Activated CD8-positive, alpha-beta memory T cell treated with anti-CD3 and anti-CD28 coated beads, Interleukin-2, amount 50 U/mL, for 1 hour (primary cell): ENCODE measurements around the gene CDK17.
"Not testable (repeated sequence)": the region's sequence is repeated elsewhere in the genome, so short reads cannot be mapped to it uniquely, and the experiment has no call there.

Experiments used
- DNase-seq: peaks from one replicate; pipeline ENCODE4 v3.0.0-alpha.2; 2020; ENCODE audit errors: extremely low read depth

The CDK17 gene

GRCh38 chr12:96354844-96355534 is 45.2 kb downstream of the CDK17 start:
- no peak for DNase-seq

GRCh38 chr12:96354326-96354725 is 45.9 kb downstream of the CDK17 start:
- DNase-seq, result no peak

- DNase-seq, result no peak
Observed at GRCh38 chr12:96352161-96352835, 47.9 kb downstream of the CDK17 start.

GRCh38 chr12:96350982-96351381 is 49.3 kb downstream of the CDK17 start:
- DNase-seq, result no peak

GRCh38 chr12:96347130-96347699 is 53.0 kb downstream of the CDK17 start:
- no peak for DNase-seq

GRCh38 chr12:96346716-96347115 is 53.5 kb downstream of the CDK17 start:
- DNase-seq, result not testable (repeated sequence)

- no peak for DNase-seq
Observed at GRCh38 chr12:96344124-96344695, 56.0 kb downstream of the CDK17 start.

GRCh38 chr12:96343347-96343954 is 56.8 kb downstream of the CDK17 start:
- DNase-seq, result no peak

- DNase-seq, result not testable (repeated sequence)
Observed at GRCh38 chr12:96339666-96340065, 60.6 kb downstream of the CDK17 start.

- DNase-seq, result no peak
Observed at GRCh38 chr12:96338852-96339471, 61.3 kb downstream of the CDK17 start.

GRCh38 chr12:96337953-96338352 is 62.3 kb downstream of the CDK17 start:
- DNase-seq, result no peak

GRCh38 chr12:96336489-96336888 is 63.8 kb downstream of the CDK17 start:
- no peak for DNase-seq

GRCh38 chr12:96335270-96335669 is 65.0 kb downstream of the CDK17 start:
- DNase-seq, result no peak

- no peak for DNase-seq
Observed at GRCh38 chr12:96334502-96334901, 65.7 kb downstream of the CDK17 start.

GRCh38 chr12:96329545-96329944 is 70.7 kb downstream of the CDK17 start:
- DNase-seq, result no peak

GRCh38 chr12:96329018-96329417 is 71.2 kb downstream of the CDK17 start:
- no peak for DNase-seq

- DNase-seq, result no peak
Observed at GRCh38 chr12:96327889-96328288, 72.3 kb downstream of the CDK17 start.

GRCh38 chr12:96327346-96327745 is 72.9 kb downstream of the CDK17 start:
- no peak for DNase-seq

GRCh38 chr12:96326628-96327227 is 73.5 kb downstream of the CDK17 start:
- DNase-seq, result no peak

GRCh38 chr12:96323906-96324305 is 76.3 kb downstream of the CDK17 start:
- no peak for DNase-seq

- DNase-seq, result no peak
Observed at GRCh38 chr12:96322720-96323119, 77.5 kb downstream of the CDK17 start.

GRCh38 chr12:96321941-96322340 is 78.3 kb downstream of the CDK17 start:
- DNase-seq, result no peak
